Gastrocnemius medialis (tissue), 4 donors: ENCODE measurements around the gene DISC1. TPM values are rescaled to one million over a fixed set of nuclear protein-coding genes. Genes with fewer than 3 reads are reported as not detected.

Source experiments
- ATAC-seq, 2 donors: fragments of 150-250 bp; one replicate each; pipeline ENCODE4 v1.9.1; 2016
- DNase-seq, 2 donors: peaks; one replicate each; pipeline ENCODE4 v3.0.0-alpha.2; 2019
- H3K27ac ChIP-seq, 4 donors: fragments of 200-600 bp; sonication (generic); 1 replicate in 1 of 4; 2 replicates in 3 of 4; pipeline ENCODE4 v1.5.1; 2016 to 2018; ENCODE audit warnings: mild to moderate bottlenecking in 2 of 4, moderate library complexity in 1 of 4
- H3K27me3 ChIP-seq, 3 donors: fragments of 200-600 bp; sonication (generic) in 2 of 3; 1 replicate in 1 of 3; 2 replicates in 2 of 3; pipeline versions ENCODE4 v1.5.1 to v1.6.0; 2016 to 2019; ENCODE audit warnings: mild to moderate bottlenecking in 1 of 3, moderate library complexity in 1 of 3
- H3K36me3 ChIP-seq, 2 donors: fragments of 200-600 bp; sonication (generic) in 1 of 2; one replicate each; pipeline ENCODE4 v1.5.1; 2017 to 2018
- H3K4me1 ChIP-seq, 2 donors: fragments of 200-600 bp; sonication (generic) in 1 of 2; one replicate each; pipeline ENCODE4 v1.5.1; 2016 to 2017; ENCODE audit warnings: mild to moderate bottlenecking in 2 of 2
- H3K4me3 ChIP-seq, 4 donors: fragments of 200-600 bp; sonication (generic) in 3 of 4; 1 replicate in 1 of 4; 2 replicates in 3 of 4; pipeline ENCODE4 v1.5.1; 2016 to 2019; ENCODE audit warnings: mild to moderate bottlenecking in 2 of 4
- H3K9me3 ChIP-seq, 3 donors: fragments of 200-600 bp; sonication (generic) in 2 of 3; 1 replicate in 1 of 3; 2 replicates in 2 of 3; pipeline ENCODE4 v1.5.1; 2016 to 2019
- POLR2A ChIP-seq, 2 donors: fragments of 450-650 bp; IDR thresholded peaks; one replicate each; pipeline ENCODE4 v1.6.1; 2017; ENCODE audit warnings: antibody characterized with exemption in 2 of 2, mild to moderate bottlenecking in 2 of 2, moderate library complexity in 2 of 2
- in situ Hi-C, 4 donors: fragments of 200-750 bp; cut with MboI; loops; one replicate each; pipeline versions ENCODE4 v1.15.0 to v1.8.0; 2017; ENCODE audit warnings: low sequenced_read_pairs in 4 of 4
- intact Hi-C: fragments of 100-400 bp; cut with DNase I; formaldehyde crosslinking; loops from one replicate; pipeline ENCODE4 v1.15.1; 2023; ENCODE audit warnings: low total_unique reads
- total RNA-seq, 4 donors: library from RNA; depleted of rRNA; stranded (reverse); fragments of >200 nt; gene quantifications; one replicate each; pipeline versions ENCODE4 v1.1.0 to v1.2.3, GENCODE V29; 2016
- TF ChIP-seq, protein P1 (sequence below), 5 experiments: fragments of 450-650 bp in 3 of 5; fragments of 200-600 bp in 2 of 5; sonication (generic) in 2 of 5; IDR thresholded peaks in 4 of 5; conservative IDR thresholded peaks in 1 of 5; 1 replicate in 4 of 5; 2 replicates in 1 of 5; pipeline ENCODE4 v1.5.1; 2016 to 2019; ENCODE audit warnings: antibody characterized with exemption in 5 of 5, mild to moderate bottlenecking in 3 of 5, moderate library complexity in 3 of 5

The DISC1 gene
- total RNA-seq, 4 donors from 2014 or later = 2.3 to 5.8 (median 2.6) TPM

DNA sequence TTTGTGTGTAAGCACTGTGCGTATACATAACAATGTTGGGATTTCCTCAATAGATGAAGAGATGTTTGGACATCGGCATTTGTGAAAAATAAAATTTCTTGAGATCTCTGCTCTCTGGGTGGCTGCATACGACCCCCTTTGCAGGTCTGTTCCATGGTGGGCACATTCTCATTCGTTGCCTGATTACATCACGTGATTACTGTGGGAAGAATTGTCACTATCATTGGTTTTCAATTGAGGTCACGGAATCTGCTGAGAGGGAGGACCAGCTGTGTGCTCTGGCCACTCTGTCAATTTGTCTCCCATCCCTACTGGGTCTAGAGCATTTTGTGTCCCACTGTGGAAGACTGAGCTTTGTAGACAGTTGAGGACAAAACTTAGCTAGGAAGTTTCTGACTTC, 81.8 kb downstream of the DISC1 start:
- in situ Hi-C loops = no loop called here
- DNase-seq (no peak), ATAC-seq (no peak)
- Histone ChIP-seq H3K27me3 (no peaks in the 10 kb centered on the region), H3K4me1 (no peaks in the 10 kb centered on the region), H3K9me3 (no peaks in the 10 kb centered on the region), H3K4me3 (no peak overlapping the region), H3K27ac (no peak overlapping the region), H3K36me3 (no peaks in the 10 kb centered on the region)
- TF ChIP-seq POLR2A (IDR thresholded peaks at IDR 0.05) = no peak
- TF ChIP-seq, protein P1, sequence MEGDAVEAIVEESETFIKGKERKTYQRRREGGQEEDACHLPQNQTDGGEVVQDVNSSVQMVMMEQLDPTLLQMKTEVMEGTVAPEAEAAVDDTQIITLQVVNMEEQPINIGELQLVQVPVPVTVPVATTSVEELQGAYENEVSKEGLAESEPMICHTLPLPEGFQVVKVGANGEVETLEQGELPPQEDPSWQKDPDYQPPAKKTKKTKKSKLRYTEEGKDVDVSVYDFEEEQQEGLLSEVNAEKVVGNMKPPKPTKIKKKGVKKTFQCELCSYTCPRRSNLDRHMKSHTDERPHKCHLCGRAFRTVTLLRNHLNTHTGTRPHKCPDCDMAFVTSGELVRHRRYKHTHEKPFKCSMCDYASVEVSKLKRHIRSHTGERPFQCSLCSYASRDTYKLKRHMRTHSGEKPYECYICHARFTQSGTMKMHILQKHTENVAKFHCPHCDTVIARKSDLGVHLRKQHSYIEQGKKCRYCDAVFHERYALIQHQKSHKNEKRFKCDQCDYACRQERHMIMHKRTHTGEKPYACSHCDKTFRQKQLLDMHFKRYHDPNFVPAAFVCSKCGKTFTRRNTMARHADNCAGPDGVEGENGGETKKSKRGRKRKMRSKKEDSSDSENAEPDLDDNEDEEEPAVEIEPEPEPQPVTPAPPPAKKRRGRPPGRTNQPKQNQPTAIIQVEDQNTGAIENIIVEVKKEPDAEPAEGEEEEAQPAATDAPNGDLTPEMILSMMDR (IDR thresholded peaks at IDR 0.05 in 4 of 5, conservative IDR thresholded peaks at IDR 0.05 in 1 of 5) = no peak
- intact Hi-C loops = no loop called here

- in situ Hi-C loops = no loop called here
- no peak overlapping the region for H3K27ac ChIP-seq
- ATAC-seq = no peak
- no peak overlapping the region for H3K4me3 ChIP-seq
- no peaks in the 10 kb centered on the region for H3K27me3 ChIP-seq
- DNase-seq = no peak
- no peaks in the 10 kb centered on the region for H3K36me3 ChIP-seq
- intact Hi-C loops = no loop called here
- TF ChIP-seq, protein P1 (IDR thresholded peaks at IDR 0.05 in 4 of 5, conservative IDR thresholded peaks at IDR 0.05 in 1 of 5) = no peak
- TF ChIP-seq POLR2A (IDR thresholded peaks at IDR 0.05) = no peak
- no peaks in the 10 kb centered on the region for H3K4me1 ChIP-seq
- no peaks in the 10 kb centered on the region for H3K9me3 ChIP-seq
Observed at GRCh38 chr1:231714440-231714839, 87.8 kb downstream of the DISC1 start.

DNA sequence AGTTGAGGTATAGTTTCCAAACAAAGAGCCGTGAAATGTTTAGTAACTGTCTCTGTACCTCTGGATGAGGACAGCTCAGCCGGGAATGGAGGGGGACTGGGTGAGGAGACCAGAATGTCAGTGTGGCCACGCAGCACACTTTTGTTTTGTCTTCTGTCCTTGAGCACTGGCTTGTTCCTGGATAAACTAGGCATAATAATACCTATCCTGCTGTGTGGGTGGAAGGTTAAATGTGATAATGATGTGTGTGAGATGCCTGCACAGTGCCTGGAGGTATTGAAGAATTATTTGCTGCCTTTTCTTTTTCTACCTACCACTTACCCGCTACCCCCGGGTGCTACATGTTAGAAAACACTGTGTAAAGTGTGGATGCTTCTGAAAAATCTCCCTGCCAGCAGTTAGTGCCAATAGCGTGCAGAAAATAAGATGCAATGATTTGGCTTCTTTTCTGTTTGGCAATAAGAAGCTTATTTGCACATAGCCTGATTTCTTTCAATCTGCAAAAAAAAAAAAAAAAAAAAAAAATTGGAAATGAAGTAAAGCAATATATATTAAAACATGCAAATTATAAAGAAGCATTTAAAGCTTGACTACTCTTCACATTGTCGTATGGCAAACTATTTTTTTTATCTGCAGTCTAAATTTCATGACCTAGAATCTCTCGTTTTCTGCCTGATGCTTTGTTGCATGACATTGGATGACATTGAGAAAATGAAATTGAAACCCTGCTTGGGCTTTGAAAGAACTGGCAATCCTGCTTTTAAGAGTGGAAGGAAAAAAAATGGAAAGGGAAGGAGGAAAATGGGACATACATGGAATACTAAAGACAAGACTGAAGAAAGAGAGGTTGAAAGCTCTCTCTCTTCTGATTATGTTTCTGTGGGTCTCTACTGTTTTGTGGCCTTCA, 89.5 kb downstream of the DISC1 start:
- no peaks in the 10 kb centered on the region for H3K9me3 ChIP-seq
- no peaks in the 10 kb centered on the region for H3K4me1 ChIP-seq
- intact Hi-C loops (no loop called here), in situ Hi-C loops (no loop called here)
- H3K36me3 ChIP-seq = no peaks in the 10 kb centered on the region
- TF ChIP-seq POLR2A (IDR thresholded peaks at IDR 0.05) = no peak
- TF ChIP-seq, protein P1 (IDR thresholded peaks at IDR 0.05 in 4 of 5, conservative IDR thresholded peaks at IDR 0.05 in 1 of 5) = no peak
- no peak overlapping the region for H3K4me3 ChIP-seq
- DNase-seq = no peak
- H3K27ac ChIP-seq = no peak overlapping the region
- H3K27me3 ChIP-seq = no peaks in the 10 kb centered on the region
- ATAC-seq = no peak

GRCh38 chr1:231716879-231717278, 90.3 kb downstream of the DISC1 start:
- no peak overlapping the region for H3K27ac ChIP-seq

More at GRCh38 chr1:231716879-231717278, 90.3 kb downstream of the DISC1 start:
- no peaks in the 10 kb centered on the region for H3K36me3 ChIP-seq
- ATAC-seq (no peak), DNase-seq (no peak)
- in situ Hi-C loops = no loop called here
- peaks cover 0 to 3% (median 3%) of the 10 kb centered on the region in 3 donors for H3K27me3 ChIP-seq
- no peaks in the 10 kb centered on the region for H3K9me3 ChIP-seq
- H3K4me3 ChIP-seq = no peak overlapping the region
- TF ChIP-seq POLR2A (IDR thresholded peaks at IDR 0.05) = no peak
- TF ChIP-seq, protein P1 (IDR thresholded peaks at IDR 0.05 in 4 of 5, conservative IDR thresholded peaks at IDR 0.05 in 1 of 5) = no peak
- H3K4me1 ChIP-seq = no peaks in the 10 kb centered on the region
- intact Hi-C loops = no loop called here
